GM10248 (cell line): ENCODE results near the gene HTRA3.

ENCODE experiments used
- CTCF ChIA-PET: fragments of 300-600 bp; sonication (Branson Sonifier 250); formaldehyde crosslinking; extraction: SDS; loops from one replicate; lab custom pipeline; 2021; ENCODE audit warnings: antibody characterized with exemption; lab: Yijun Ruan, JAX
- POLR2A ChIA-PET: fragments of 350-650 bp; sonication (Branson Sonifier 250); formaldehyde crosslinking; extraction: SDS; loops from one replicate; lab custom pipeline; 2020; ENCODE audit warnings: antibody characterized with exemption; lab: Yijun Ruan, JAX
- DNase-seq: peaks from one replicate; pipeline ENCODE4 v3.0.0; 2012; ENCODE audit errors: extremely low spot score
- TF ChIP-seq, protein P1 (sequence below): IDR thresholded peaks from 2 replicates; pipeline ENCODE4 v1.5.1; 2012; ENCODE audit warnings: mild to moderate bottlenecking, low read depth; ENCODE audit errors: extremely low read depth, missing control alignments, control extremely low read depth

Gene HTRA3

GRCh38 chr4:8308856-8309771, 39.6 kb downstream of the HTRA3 start:
- ChIA-PET CTCF (interaction anchor here (1.4 kb wide), 1 partner anchor 41 kb away, joined by 3 read pairs; no protein-coding TSS in a partner anchor), POLR2A (no interaction called here)
- TF ChIP-seq, protein P1, sequence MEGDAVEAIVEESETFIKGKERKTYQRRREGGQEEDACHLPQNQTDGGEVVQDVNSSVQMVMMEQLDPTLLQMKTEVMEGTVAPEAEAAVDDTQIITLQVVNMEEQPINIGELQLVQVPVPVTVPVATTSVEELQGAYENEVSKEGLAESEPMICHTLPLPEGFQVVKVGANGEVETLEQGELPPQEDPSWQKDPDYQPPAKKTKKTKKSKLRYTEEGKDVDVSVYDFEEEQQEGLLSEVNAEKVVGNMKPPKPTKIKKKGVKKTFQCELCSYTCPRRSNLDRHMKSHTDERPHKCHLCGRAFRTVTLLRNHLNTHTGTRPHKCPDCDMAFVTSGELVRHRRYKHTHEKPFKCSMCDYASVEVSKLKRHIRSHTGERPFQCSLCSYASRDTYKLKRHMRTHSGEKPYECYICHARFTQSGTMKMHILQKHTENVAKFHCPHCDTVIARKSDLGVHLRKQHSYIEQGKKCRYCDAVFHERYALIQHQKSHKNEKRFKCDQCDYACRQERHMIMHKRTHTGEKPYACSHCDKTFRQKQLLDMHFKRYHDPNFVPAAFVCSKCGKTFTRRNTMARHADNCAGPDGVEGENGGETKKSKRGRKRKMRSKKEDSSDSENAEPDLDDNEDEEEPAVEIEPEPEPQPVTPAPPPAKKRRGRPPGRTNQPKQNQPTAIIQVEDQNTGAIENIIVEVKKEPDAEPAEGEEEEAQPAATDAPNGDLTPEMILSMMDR = no peak
- DNase-seq = no peak

DNA sequence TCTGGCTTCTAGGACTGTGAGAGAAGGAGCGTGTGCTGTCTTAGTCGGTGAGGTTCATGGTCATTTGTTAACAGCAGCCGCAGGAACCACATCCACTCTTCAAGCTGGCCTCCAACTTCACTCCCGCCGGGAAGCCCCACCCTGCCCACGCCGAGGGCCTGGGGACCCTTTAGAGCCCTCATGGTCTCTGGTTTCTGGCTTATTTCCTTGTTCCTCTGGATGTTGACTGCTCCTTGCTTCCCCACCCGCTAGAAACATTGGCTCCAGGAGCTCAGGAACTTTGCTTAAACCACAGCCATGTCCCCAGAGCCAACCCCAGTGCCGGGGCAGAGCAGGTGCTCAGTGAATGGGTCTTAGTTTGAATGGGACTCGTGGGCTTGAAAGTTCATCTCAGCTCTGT, 40.8 kb downstream of the HTRA3 start:
- no peak for DNase-seq
- ChIA-PET POLR2A (no interaction called here), CTCF (no interaction called here)
- TF ChIP-seq, protein P1 = no peak

DNA sequence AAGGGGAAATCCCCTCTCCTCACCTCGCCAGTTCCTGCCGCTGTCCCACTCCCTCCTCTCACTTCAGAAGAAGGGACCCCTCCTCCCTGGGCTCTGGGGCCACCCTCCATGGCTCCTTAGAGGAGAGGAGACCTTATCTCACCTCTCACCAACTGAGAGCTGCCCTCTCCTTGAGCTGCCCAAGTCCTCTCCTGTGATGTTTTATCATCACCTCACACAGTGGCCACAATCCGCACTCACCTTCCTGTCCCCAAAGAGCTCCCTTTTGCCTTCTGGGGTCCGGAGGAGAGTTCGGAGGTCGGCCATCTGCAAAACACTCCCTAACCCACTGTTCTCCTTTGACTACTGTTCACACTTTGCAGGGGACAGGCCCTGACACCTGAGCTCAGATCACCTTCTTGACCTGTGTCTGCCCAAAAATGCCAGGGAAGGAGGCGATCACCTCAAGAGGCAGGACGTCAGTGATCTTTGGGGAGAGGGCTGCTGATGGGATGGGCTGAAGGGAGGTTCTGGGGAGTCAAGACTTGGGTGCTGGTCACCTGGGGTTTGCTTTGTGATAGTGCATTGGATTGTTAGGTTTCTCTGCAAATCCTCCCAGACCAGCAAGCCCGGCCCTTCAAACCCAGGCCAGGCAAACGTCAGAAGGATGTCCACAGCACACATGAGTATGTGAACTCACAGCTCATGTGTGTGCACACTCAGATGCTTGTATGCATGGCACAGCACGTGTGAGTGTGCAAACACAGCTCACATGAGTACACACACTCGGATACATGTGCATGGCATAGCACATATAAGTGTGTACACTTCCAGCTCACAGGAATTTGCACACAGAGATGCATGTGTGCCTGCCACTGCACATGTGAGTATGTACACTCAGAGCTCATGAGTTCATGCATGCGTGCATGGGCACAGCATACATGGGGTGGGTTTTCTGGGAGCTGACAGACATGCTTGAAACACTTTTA, 41.8 kb downstream of the HTRA3 start:
- TF ChIP-seq, protein P1 = no peak
- no peak for DNase-seq
- POLR2A ChIA-PET = no interaction called here
- CTCF ChIA-PET = no interaction called here

DNA sequence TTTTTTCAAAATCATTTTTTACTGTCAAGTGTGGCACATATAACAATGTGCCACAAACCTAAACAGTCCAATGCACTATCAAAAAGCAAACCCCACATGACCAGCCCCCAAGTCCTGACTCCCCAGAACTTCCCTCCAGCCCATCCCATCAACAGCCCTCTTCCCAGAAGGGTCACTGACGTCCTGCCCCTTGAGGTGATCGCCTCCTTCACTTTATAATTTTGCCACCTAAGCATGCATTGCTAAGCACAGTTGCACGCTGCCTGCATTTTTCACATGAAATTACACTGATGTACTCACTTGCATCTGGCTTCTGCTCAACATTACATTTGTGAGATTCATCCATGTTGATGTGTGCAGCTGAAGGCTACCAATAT, 42.5 kb downstream of the HTRA3 start:
- CTCF ChIA-PET = no interaction called here
- DNase-seq = no peak
- POLR2A ChIA-PET = no interaction called here
- TF ChIP-seq, protein P1 = no peak

DNA sequence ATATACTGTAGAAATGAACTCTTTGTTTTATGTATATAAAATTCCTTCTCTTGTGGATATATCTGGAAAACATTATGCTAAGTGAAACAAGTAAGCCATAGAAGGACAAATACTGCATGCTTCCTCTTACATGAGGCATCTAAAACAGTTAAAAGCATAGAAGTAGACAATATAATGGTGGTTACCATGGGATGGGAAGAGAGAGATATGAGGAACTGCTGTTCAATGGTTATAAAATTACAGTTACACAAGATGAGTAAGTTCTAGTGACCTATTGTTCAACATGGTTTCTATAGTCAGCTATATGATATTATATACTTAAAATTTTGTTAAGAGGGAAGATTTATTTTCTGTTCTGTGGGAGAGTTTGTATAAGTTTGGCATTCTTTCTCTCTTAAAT, 43.4 kb downstream of the HTRA3 start:
- ChIA-PET POLR2A (no interaction called here), CTCF (no interaction called here)
- no peak for DNase-seq
- TF ChIP-seq, protein P1 = no peak

- ChIA-PET CTCF (interaction anchor here (1.2 kb wide), 1 partner anchor 11 kb away, joined by 3 read pairs; no protein-coding TSS in a partner anchor), POLR2A (no interaction called here)
- no peak for DNase-seq
- TF ChIP-seq, protein P1 = no peak
Measured at GRCh38 chr4:8314691-8315255, 45.2 kb downstream of the HTRA3 start.
